Keratinocyte (primary cell): Measurements from ENCODE around the gene PPP6R1. TPM values are rescaled to one million over a fixed set of nuclear protein-coding genes. Genes with fewer than 3 reads are reported as not detected.

ENCODE experiments used
- DNase-seq: peaks from one replicate; pipeline ENCODE4 v3.0.0-alpha.2; 2011; ENCODE audit warnings: low read depth, missing footprints, low spot score
- FAIRE-seq: peaks from 2 replicates; lab custom pipeline; 2011; peaks lifted over from hg19 to GRCh38; lab: Jason Lieb, UNC
- H2AFZ ChIP-seq: 2 replicates; pipeline ENCODE4 v1.6.0; 2012; ENCODE audit warnings: low read length, control low read depth, inconsistent platforms; ENCODE audit not compliant: control insufficient read depth
- H3K27ac ChIP-seq: 2 replicates; pipeline ENCODE4 v1.5.1; 2011; ENCODE audit warnings: low read length; ENCODE audit not compliant: control insufficient read depth, insufficient read depth
- H3K27me3 ChIP-seq: 3 replicates; pipeline ENCODE4 v1.6.0; 2011; ENCODE audit warnings: low read length; ENCODE audit not compliant: control insufficient read depth, insufficient read depth; ENCODE audit errors: extremely low read depth
- H3K36me3 ChIP-seq, 2 experiments: 2 replicates in 1 of 2; 3 replicates in 1 of 2; pipeline ENCODE4 v1.5.1; 2011; ENCODE audit warnings: low read length in 2 of 2, mild to moderate bottlenecking in 1 of 2; ENCODE audit not compliant: control insufficient read depth in 2 of 2, insufficient read depth in 2 of 2; ENCODE audit errors: extremely low read depth in 1 of 2
- H3K4me1 ChIP-seq: 3 replicates; pipeline ENCODE4 v1.5.1; 2011; ENCODE audit warnings: low read length; ENCODE audit not compliant: control insufficient read depth, insufficient read depth; ENCODE audit errors: extremely low read depth
- H3K4me2 ChIP-seq: 3 replicates; pipeline ENCODE4 v1.6.0; 2011; ENCODE audit warnings: low read depth, low read length; ENCODE audit not compliant: control insufficient read depth, insufficient read depth; ENCODE audit errors: extremely low read depth
- H3K4me3 ChIP-seq, 3 experiments: fragments of 200-600 bp in 1 of 3; sonication (generic) in 1 of 3; 2 replicates in 2 of 3; 3 replicates in 1 of 3; pipeline ENCODE4 v1.5.1; 2011 to 2016; ENCODE audit warnings: low read length in 3 of 3, mild to moderate bottlenecking in 3 of 3, control low read depth in 2 of 3, inconsistent platforms in 1 of 3, low read depth in 1 of 3, mixed read lengths in 1 of 3, mixed run types in 1 of 3, moderate library complexity in 1 of 3; ENCODE audit not compliant: control insufficient read depth in 2 of 3, insufficient read depth in 2 of 3; ENCODE audit errors: extremely low read depth in 1 of 3
- H3K79me2 ChIP-seq: 2 replicates; pipeline ENCODE4 v1.6.0; 2012; ENCODE audit warnings: low read length; ENCODE audit not compliant: control insufficient read depth, insufficient read depth
- H3K9ac ChIP-seq: 3 replicates; pipeline ENCODE4 v1.6.0; 2011; ENCODE audit warnings: low read length; ENCODE audit not compliant: control insufficient read depth, insufficient read depth; ENCODE audit errors: extremely low read depth
- H3K9me1 ChIP-seq: 3 replicates; pipeline ENCODE4 v1.6.0; 2011; ENCODE audit warnings: low read length; ENCODE audit not compliant: control insufficient read depth, insufficient read depth; ENCODE audit errors: extremely low read depth
- H3K9me3 ChIP-seq: 2 replicates; pipeline ENCODE4 v1.5.1; 2012; ENCODE audit warnings: low read depth, low read length; ENCODE audit not compliant: control insufficient read depth
- H4K20me1 ChIP-seq: 3 replicates; pipeline ENCODE4 v1.6.0; 2011; ENCODE audit warnings: low read length; ENCODE audit not compliant: control insufficient read depth, insufficient read depth; ENCODE audit errors: extremely low read depth
- EZH2 ChIP-seq: IDR thresholded peaks from one replicate; pipeline ENCODE4 v1.6.1; 2012; ENCODE audit warnings: inconsistent platforms, mild to moderate bottlenecking, low read length, moderate library complexity
- dilution Hi-C: fragments of 300-500 bp; cut with MboI; formaldehyde crosslinking; loops from one replicate; pipeline ENCODE4 v1.7.0; 2020; ENCODE audit warnings: low sequenced_read_pairs; ENCODE audit not compliant: extremely low pct_ligation_motif_present
- polyA plus RNA-seq, 5 experiments: library from polyadenylated mRNA; depleted of rRNA in 3 of 5; stranded (reverse) in 3 of 5; stranded (forward) in 1 of 5; unstranded in 1 of 5; fragments of >200 nt; gene quantifications; 1 replicate in 1 of 5; 2 replicates in 3 of 5; 3 replicates in 1 of 5; pipeline versions ENCODE4 v1.2.1 to v1.2.3, GENCODE V29; 2011 to 2012; ENCODE audit warnings: missing spikeins in 2 of 5, low read depth in 1 of 5, low replicate concordance in 1 of 5
- TF ChIP-seq, protein P1 (sequence below), 3 experiments: IDR thresholded peaks in 1 of 3; conservative IDR thresholded peaks in 1 of 3; optimal IDR thresholded peaks in 1 of 3; 2 replicates in 2 of 3; 3 replicates in 1 of 3; pipeline versions ENCODE3 to v1.5.1; 2011; ENCODE audit warnings: low read length in 3 of 3, mild to moderate bottlenecking in 3 of 3, moderate library complexity in 2 of 3, control low read depth in 1 of 3, inconsistent platforms in 1 of 3; ENCODE audit not compliant: insufficient read depth in 2 of 3; ENCODE audit errors: extremely low read depth in 1 of 3

Gene PPP6R1
- polyA plus RNA-seq, 1 donor (not counting 4 experiments of a cell fraction or from before 2014, with no cell fraction given) = 26.7 TPM

- Histone ChIP-seq H3K4me1 (no peaks in the 10 kb centered on the region), H3K9ac (no peak overlapping the region), H3K4me2 (no peak overlapping the region), H4K20me1 (no peaks in the 10 kb centered on the region), H3K4me3 (no peak overlapping the region), H3K36me3 (peaks cover 36 to 39% of the 10 kb centered on the region in 2 experiments), H3K9me1 (no peaks in the 10 kb centered on the region), H3K79me2 (no peaks in the 10 kb centered on the region), H3K9me3 (no peaks in the 10 kb centered on the region), H3K27me3 (no peaks in the 10 kb centered on the region), H2AFZ (no peak overlapping the region), H3K27ac (no peak overlapping the region)
- TF ChIP-seq, protein P1, sequence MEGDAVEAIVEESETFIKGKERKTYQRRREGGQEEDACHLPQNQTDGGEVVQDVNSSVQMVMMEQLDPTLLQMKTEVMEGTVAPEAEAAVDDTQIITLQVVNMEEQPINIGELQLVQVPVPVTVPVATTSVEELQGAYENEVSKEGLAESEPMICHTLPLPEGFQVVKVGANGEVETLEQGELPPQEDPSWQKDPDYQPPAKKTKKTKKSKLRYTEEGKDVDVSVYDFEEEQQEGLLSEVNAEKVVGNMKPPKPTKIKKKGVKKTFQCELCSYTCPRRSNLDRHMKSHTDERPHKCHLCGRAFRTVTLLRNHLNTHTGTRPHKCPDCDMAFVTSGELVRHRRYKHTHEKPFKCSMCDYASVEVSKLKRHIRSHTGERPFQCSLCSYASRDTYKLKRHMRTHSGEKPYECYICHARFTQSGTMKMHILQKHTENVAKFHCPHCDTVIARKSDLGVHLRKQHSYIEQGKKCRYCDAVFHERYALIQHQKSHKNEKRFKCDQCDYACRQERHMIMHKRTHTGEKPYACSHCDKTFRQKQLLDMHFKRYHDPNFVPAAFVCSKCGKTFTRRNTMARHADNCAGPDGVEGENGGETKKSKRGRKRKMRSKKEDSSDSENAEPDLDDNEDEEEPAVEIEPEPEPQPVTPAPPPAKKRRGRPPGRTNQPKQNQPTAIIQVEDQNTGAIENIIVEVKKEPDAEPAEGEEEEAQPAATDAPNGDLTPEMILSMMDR (optimal IDR thresholded peaks at IDR 0.05 in 1 of 3, IDR thresholded peaks at IDR 0.05 in 1 of 3, conservative IDR thresholded peaks at IDR 0.05 in 1 of 3; ENCODE audit: extremely low read depth in 1 of 3, insufficient read depth in 2 of 3, low read length in 3 of 3) = no peak
- TF ChIP-seq EZH2 = no peak
- dilution Hi-C loops = no loop called here
- FAIRE-seq (no peak), DNase-seq (no peak)
Measured at GRCh38 chr19:55231391-55232285, 27.2 kb downstream of the PPP6R1 start.

GRCh38 chr19:55230780-55231179, 28.0 kb downstream of the PPP6R1 start:
- Histone ChIP-seq H3K27ac (no peak overlapping the region), H3K9me3 (no peaks in the 10 kb centered on the region), H3K36me3 (peaks cover 27 to 36% of the 10 kb centered on the region in 2 experiments), H3K4me3 (no peak overlapping the region), H3K9ac (no peak overlapping the region), H3K27me3 (no peaks in the 10 kb centered on the region), H2AFZ (no peak overlapping the region), H3K4me2 (no peak overlapping the region), H4K20me1 (no peaks in the 10 kb centered on the region), H3K9me1 (no peaks in the 10 kb centered on the region), H3K79me2 (no peaks in the 10 kb centered on the region), H3K4me1 (no peaks in the 10 kb centered on the region)
- dilution Hi-C loops = no loop called here
- no peak for DNase-seq
- TF ChIP-seq, protein P1 (optimal IDR thresholded peaks at IDR 0.05 in 1 of 3, IDR thresholded peaks at IDR 0.05 in 1 of 3, conservative IDR thresholded peaks at IDR 0.05 in 1 of 3; ENCODE audit: extremely low read depth in 1 of 3, insufficient read depth in 2 of 3, low read length in 3 of 3) = no peak
- no peak for TF ChIP-seq EZH2
- FAIRE-seq = no peak
